Left lobe of liver (tissue), 2 donors: ENCODE data around the gene KLHL18. TPM values are rescaled to one million over a fixed set of nuclear protein-coding genes. Genes with fewer than 3 reads are reported as not detected.
A peak's percentile ranks its signal among the peaks of the same experiment; 100 is the strongest.
"Not testable (repeated sequence)": the region's sequence is repeated elsewhere in the genome, so short reads cannot be mapped to it uniquely, and the experiment has no call there.

Experiments
- ATAC-seq: fragments of 200-7000 bp; cut with Tn5 transposase; one replicate; pipeline ENCODE4 v1.9.1; 2020; ENCODE audit warnings: mild to moderate bottlenecking, moderate library complexity
- DNase-seq: peaks from one replicate; pipeline ENCODE4 v3.0.0-alpha.2; 2020; ENCODE audit warnings: low spot score
- total RNA-seq: library from RNA; stranded (reverse); gene quantifications from one replicate; pipeline ENCODE4 v1.2.1, GENCODE V29; 2021
- donor health status: DM: no; HTN: no; CAD: no; lungs with moderate emphysema.
- donor health status: DM: no; HTN: yes; CAD: no.

Gene KLHL18
- total RNA-seq, 1 donor from 2014 or later: 9.4 TPM

- ATAC-seq, DNase-seq: not testable (repeated sequence)
Measured at GRCh38 chr3:47309231-47309630, 26.5 kb downstream of the KLHL18 start.

- DNase-seq (no peak), ATAC-seq (no peak)
Measured at GRCh38 chr3:47310391-47310790, 27.6 kb downstream of the KLHL18 start.

- ATAC-seq: no peak
Measured at GRCh38 chr3:47313341-47314055, 30.8 kb downstream of the KLHL18 start.

GRCh38 chr3:47314056-47314764 is 31.5 kb downstream of the KLHL18 start:
- no peak for DNase-seq
- no peak for ATAC-seq

More at GRCh38 chr3:47313341-47314055, 30.8 kb downstream of the KLHL18 start:
- DNase-seq: no peak

- ATAC-seq (peak; percentile 53), DNase-seq (no peak)
Measured at GRCh38 chr3:47315069-47315647, 32.4 kb downstream of the KLHL18 start.

GRCh38 chr3:47316151-47316550 is 33.4 kb downstream of the KLHL18 start:
- DNase-seq, ATAC-seq: not testable (repeated sequence)

- ATAC-seq: no peak
- DNase-seq: no peak
Measured at GRCh38 chr3:47318916-47319315, 36.2 kb downstream of the KLHL18 start.

GRCh38 chr3:47319956-47320355 is 37.2 kb downstream of the KLHL18 start:
- DNase-seq (no peak), ATAC-seq (no peak)

GRCh38 chr3:47323431-47324277 is 40.9 kb downstream of the KLHL18 start:
- ATAC-seq (no peak), DNase-seq (no peak)

- DNase-seq: peak; percentile 62
Measured at GRCh38 chr3:47324278-47324865, 41.6 kb downstream of the KLHL18 start.

GRCh38 chr3:47333907-47334306 is 51.2 kb downstream of the KLHL18 start:
- ATAC-seq: no peak
- no peak for DNase-seq

More at GRCh38 chr3:47324278-47324865, 41.6 kb downstream of the KLHL18 start:
- peak; percentile 99 for ATAC-seq

- DNase-seq: no peak
- ATAC-seq: no peak
Measured at GRCh38 chr3:47337656-47338055, 54.9 kb downstream of the KLHL18 start.

GRCh38 chr3:47339951-47340350 is 57.2 kb downstream of the KLHL18 start:
- ATAC-seq (no peak), DNase-seq (no peak)

GRCh38 chr3:47340866-47341265 is 58.1 kb downstream of the KLHL18 start:
- no peak for DNase-seq
- no peak for ATAC-seq

GRCh38 chr3:47342151-47342550 is 59.4 kb downstream of the KLHL18 start:
- no peak for ATAC-seq
- DNase-seq: no peak

- ATAC-seq (peak; percentile 97), DNase-seq (no peak)
Measured at GRCh38 chr3:47342812-47343211, 60.1 kb downstream of the KLHL18 start.

GRCh38 chr3:47343471-47343971 is 60.8 kb downstream of the KLHL18 start:
- ATAC-seq (no peak), DNase-seq (no peak)

- ATAC-seq (no peak), DNase-seq (no peak)
Measured at GRCh38 chr3:47344971-47345370, 62.2 kb downstream of the KLHL18 start.

- no peak for DNase-seq
Measured at GRCh38 chr3:47347217-47347801, 64.6 kb downstream of the KLHL18 start.

More at GRCh38 chr3:47347217-47347801, 64.6 kb downstream of the KLHL18 start:
- no peak for ATAC-seq
